ENCODE data around the gene ATG16L1. TPM values are rescaled to one million over a fixed set of nuclear protein-coding genes. Genes with fewer than 3 reads are reported as not detected.

ATG16L1 gene
- total RNA-seq (10 to 100 TPM; 16.3 to 32.3 (median 21.4) TPM), polyA plus RNA-seq (10 to 100 TPM in 1 of 2 donors, 1 to 10 TPM in 1; 9.5 to 17.6 TPM)
- long read RNA-seq, donor 1, transcript ATG16L1-203 (18 exons, 3,405 nt): major isoform, 13 of 19 reads
- long read RNA-seq, donor 1, partial matches to known transcripts: 3 of 19 reads
- long read RNA-seq, donor 1, other reads (novel, unspliced or antisense): 2 of 19 reads
- long read RNA-seq, donor 2, transcript ATG16L1-203 (18 exons, 3,405 nt): major isoform, 6 of 18 reads
- long read RNA-seq, donor 2, partial matches to known transcripts: 8 of 18 reads
- long read RNA-seq, donor 2, other reads (novel, unspliced or antisense): 0 of 18 reads
- long read RNA-seq, donor 3, transcript ATG16L1-203 (18 exons, 3,405 nt): major isoform, 14 of 26 reads
- long read RNA-seq, donor 3, partial matches to known transcripts: 1 of 26 reads
- long read RNA-seq, donor 3, other reads (novel, unspliced or antisense): 8 of 26 reads

DNA sequence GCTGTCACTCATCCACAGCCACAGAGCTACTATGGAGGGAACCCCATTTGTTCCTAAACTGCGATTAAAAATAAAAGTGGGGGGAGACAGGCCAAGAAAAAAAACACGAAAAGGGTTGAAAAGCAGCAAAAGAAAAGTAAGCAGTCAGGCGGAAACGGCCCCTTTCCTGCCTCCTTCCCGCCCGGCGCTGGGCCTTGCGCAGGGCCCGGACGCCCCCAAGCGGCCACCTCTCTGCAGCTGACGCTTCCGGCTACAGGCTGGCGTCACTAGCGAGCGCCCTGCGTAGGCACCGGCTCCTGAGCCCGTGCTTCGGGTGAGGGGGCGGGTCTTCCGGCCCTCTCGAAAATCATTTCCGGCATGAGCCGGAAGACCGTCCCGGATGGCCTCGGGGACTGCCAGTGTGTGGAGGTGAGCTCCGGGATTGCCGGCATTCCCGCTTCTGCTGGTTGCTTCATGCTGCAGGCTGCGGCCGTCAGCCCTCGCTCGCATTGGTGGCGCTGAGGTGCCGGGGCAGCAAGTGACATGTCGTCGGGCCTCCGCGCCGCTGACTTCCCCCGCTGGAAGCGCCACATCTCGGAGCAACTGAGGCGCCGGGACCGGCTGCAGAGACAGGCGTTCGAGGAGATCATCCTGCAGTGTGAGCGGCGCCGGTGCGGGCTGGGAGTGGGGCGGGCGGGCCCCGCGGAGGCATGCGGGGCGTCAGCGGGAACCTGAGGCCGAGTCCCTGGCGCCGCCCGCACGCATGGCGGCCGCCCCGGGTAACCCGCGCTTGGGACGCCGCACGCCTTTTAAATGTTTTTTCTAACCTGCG, at the start of gene ATG16L1:
Gene ATG16L1, plus strand, starts transcription at position 368 of the 811 bp plus-strand sequence. Its CDS starts 155 bp downstream, at position 523.
- TF ChIP-seq, protein P1, sequence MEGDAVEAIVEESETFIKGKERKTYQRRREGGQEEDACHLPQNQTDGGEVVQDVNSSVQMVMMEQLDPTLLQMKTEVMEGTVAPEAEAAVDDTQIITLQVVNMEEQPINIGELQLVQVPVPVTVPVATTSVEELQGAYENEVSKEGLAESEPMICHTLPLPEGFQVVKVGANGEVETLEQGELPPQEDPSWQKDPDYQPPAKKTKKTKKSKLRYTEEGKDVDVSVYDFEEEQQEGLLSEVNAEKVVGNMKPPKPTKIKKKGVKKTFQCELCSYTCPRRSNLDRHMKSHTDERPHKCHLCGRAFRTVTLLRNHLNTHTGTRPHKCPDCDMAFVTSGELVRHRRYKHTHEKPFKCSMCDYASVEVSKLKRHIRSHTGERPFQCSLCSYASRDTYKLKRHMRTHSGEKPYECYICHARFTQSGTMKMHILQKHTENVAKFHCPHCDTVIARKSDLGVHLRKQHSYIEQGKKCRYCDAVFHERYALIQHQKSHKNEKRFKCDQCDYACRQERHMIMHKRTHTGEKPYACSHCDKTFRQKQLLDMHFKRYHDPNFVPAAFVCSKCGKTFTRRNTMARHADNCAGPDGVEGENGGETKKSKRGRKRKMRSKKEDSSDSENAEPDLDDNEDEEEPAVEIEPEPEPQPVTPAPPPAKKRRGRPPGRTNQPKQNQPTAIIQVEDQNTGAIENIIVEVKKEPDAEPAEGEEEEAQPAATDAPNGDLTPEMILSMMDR (IDR thresholded peaks at IDR 0.05): peak; percentile 92 to 97 (median 97)
- TF ChIP-seq POLR2A (IDR thresholded peaks at IDR 0.05) (peak; percentile 46), EP300 (IDR thresholded peaks at IDR 0.05) (peak; percentile 46)
- Histone ChIP-seq H3K4me3 (peak within 1 kb of the TSS; percentile 91), H3K27me3 (no peaks in the 10 kb centered on the region), H3K27ac (peak within 1 kb of the TSS in 1 of 2 donors; percentile 30), H3K4me1 (ENCODE audit: insufficient read depth) (peaks cover 6% of the 10 kb centered on the region), H3K9me3 (no peaks in the 10 kb centered on the region), H3K36me3 (no peaks in the 10 kb centered on the region)
- 0% methylated on average over 71 to 75 of the region's 75 CpGs for WGBS, 3 donors
- peak; percentile 93 to 98 (median 95) for DNase-seq
- intact Hi-C loops (cut with DNase I): loop anchor here (5.0 to 10.0 kb wide), 3 partner anchors 193 to 639 kb away; no protein-coding TSS in a partner anchor

- peaks cover 0 to 4% of the 10 kb centered on the region in 2 donors for H3K9me3 ChIP-seq
- intact Hi-C loops (cut with DNase I): no loop called here
- no peaks in the 10 kb centered on the region for H3K4me1 ChIP-seq (ENCODE audit: insufficient read depth)
- WGBS, 3 donors: 75 to 84% (median 81%) methylated on average over 5 of the region's 5 CpGs
- TF ChIP-seq POLR2A (IDR thresholded peaks at IDR 0.05): no peak
- H3K4me3 ChIP-seq: no peak overlapping the region
- H3K36me3 ChIP-seq: no peaks in the 10 kb centered on the region
- H3K27me3 ChIP-seq: no peaks in the 10 kb centered on the region
- no peak for DNase-seq
- no peak overlapping the region for H3K27ac ChIP-seq
These were observed 48.9 kb upstream of the ATG16L1 start for GRCh38 chr2:233202531-233202944.

- intact Hi-C loops (cut with DNase I): no loop called here
- Histone ChIP-seq H3K4me3 (no peak overlapping the region), H3K9me3 (peaks cover 0 to 4% of the 10 kb centered on the region in 2 donors), H3K4me1 (ENCODE audit: insufficient read depth) (no peaks in the 10 kb centered on the region), H3K27me3 (no peaks in the 10 kb centered on the region), H3K36me3 (no peaks in the 10 kb centered on the region), H3K27ac (no peak overlapping the region)
- TF ChIP-seq POLR2A (IDR thresholded peaks at IDR 0.05) (no peak), EP300 (IDR thresholded peaks at IDR 0.05) (no peak)
- TF ChIP-seq, protein P1 (IDR thresholded peaks at IDR 0.05): no peak
- no peak for DNase-seq
- 94 to 96% (median 95%) methylated on average over 5 of the region's 5 CpGs for WGBS, 3 donors
These were observed 48.4 kb upstream of the ATG16L1 start for GRCh38 chr2:233203060-233203459.

- no peaks in the 10 kb centered on the region for H3K36me3 ChIP-seq
- peaks cover 0 to 4% of the 10 kb centered on the region in 2 donors for H3K9me3 ChIP-seq
- DNase-seq: no peak
- no peak overlapping the region for H3K27ac ChIP-seq
- 85 to 92% (median 88%) methylated on average over 50 of the region's 50 CpGs for WGBS, 3 donors
- no peak overlapping the region for H3K4me3 ChIP-seq
- TF ChIP-seq, protein P1 (IDR thresholded peaks at IDR 0.05): no peak
- TF ChIP-seq EP300 (IDR thresholded peaks at IDR 0.05) (no peak), POLR2A (IDR thresholded peaks at IDR 0.05) (no peak)
- intact Hi-C loops (cut with DNase I): no loop called here
- no peaks in the 10 kb centered on the region for H3K27me3 ChIP-seq
- H3K4me1 ChIP-seq (ENCODE audit: insufficient read depth): no peaks in the 10 kb centered on the region
These were observed 47.1 kb upstream of the ATG16L1 start for GRCh38 chr2:233204286-233204936.

All from ovary (tissue), 10 donors.